H9 (cell line): ENCODE measurements around the gene LRRC27. TPM values are rescaled to one million over a fixed set of nuclear protein-coding genes. Genes with fewer than 3 reads are reported as not detected.

ENCODE experiments used
- DNase-seq: peaks from one replicate; pipeline ENCODE4 v3.0.0-alpha.2; 2017
- H2AFZ ChIP-seq: one replicate; pipeline ENCODE4 v1.6.1; 2013; ENCODE audit warnings: mild to moderate bottlenecking, low read length, control low read depth, moderate library complexity
- H2AK5ac ChIP-seq: 2 replicates; pipeline ENCODE4 v1.6.1; 2013; ENCODE audit warnings: low read length, control low read depth, mixed read lengths; ENCODE audit not compliant: insufficient read length
- H2BK120ac ChIP-seq: one replicate; pipeline ENCODE4 v1.6.1; 2013; ENCODE audit warnings: low read depth, mild to moderate bottlenecking, low read length, control low read depth, inconsistent platforms; ENCODE audit not compliant: poor library complexity, severe bottlenecking
- H2BK12ac ChIP-seq: 2 replicates; pipeline ENCODE4 v1.6.1; 2013; ENCODE audit warnings: low read length, control low read depth, mixed read lengths, low read depth; ENCODE audit not compliant: insufficient read length
- H2BK15ac ChIP-seq: 2 replicates; pipeline ENCODE4 v1.6.1; 2013; ENCODE audit warnings: low read depth, low read length, control low read depth
- H2BK20ac ChIP-seq: one replicate; pipeline ENCODE4 v1.6.1; 2013; ENCODE audit warnings: low read depth, mild to moderate bottlenecking, low read length, control low read depth, inconsistent platforms; ENCODE audit not compliant: poor library complexity, severe bottlenecking
- H2BK5ac ChIP-seq: 2 replicates; pipeline ENCODE4 v1.6.1; 2013; ENCODE audit warnings: low read length, control low read depth, mixed read lengths; ENCODE audit not compliant: insufficient read length
- H3K14ac ChIP-seq: 2 replicates; pipeline ENCODE4 v1.6.1; 2013; ENCODE audit warnings: low read length, control low read depth; ENCODE audit not compliant: insufficient read depth
- H3K18ac ChIP-seq: 2 replicates; pipeline ENCODE4 v1.6.1; 2013; ENCODE audit warnings: low read depth, mild to moderate bottlenecking, mixed read lengths, low read length, control low read depth; ENCODE audit not compliant: insufficient read length
- H3K23ac ChIP-seq: 2 replicates; pipeline ENCODE4 v1.6.1; 2013; ENCODE audit warnings: low read length, control low read depth, mixed read lengths, low read depth; ENCODE audit not compliant: insufficient read length
- H3K23me2 ChIP-seq: 2 replicates; pipeline ENCODE4 v1.6.1; 2013; ENCODE audit warnings: low read depth, mild to moderate bottlenecking, mixed read lengths, low read length, control low read depth; ENCODE audit not compliant: insufficient read length, poor library complexity, severe bottlenecking
- H3K27ac ChIP-seq: 2 replicates; pipeline ENCODE4 v1.5.1; 2013; ENCODE audit warnings: low read length, control low read depth, mixed read lengths, low read depth; ENCODE audit not compliant: insufficient read length
- H3K27me3 ChIP-seq: 2 replicates; pipeline ENCODE4 v1.6.1; 2013; ENCODE audit warnings: low read length, control low read depth, inconsistent platforms; ENCODE audit not compliant: insufficient read depth
- H3K4ac ChIP-seq: 2 replicates; pipeline ENCODE4 v1.6.1; 2013; ENCODE audit warnings: low read depth, mild to moderate bottlenecking, control low read depth, inconsistent platforms, low read length, moderate library complexity
- H3K4me1 ChIP-seq: 2 replicates; pipeline ENCODE4 v1.6.1; 2013; ENCODE audit warnings: low read length, control low read depth, inconsistent platforms; ENCODE audit not compliant: insufficient read depth
- H3K4me2 ChIP-seq: 2 replicates; pipeline ENCODE4 v1.6.1; 2013; ENCODE audit warnings: low read length, control low read depth, mixed read lengths; ENCODE audit not compliant: insufficient read length, insufficient read depth
- H3K56ac ChIP-seq: 2 replicates; pipeline ENCODE4 v1.6.1; 2013; ENCODE audit warnings: low read depth, mild to moderate bottlenecking, mixed read lengths, low read length, control low read depth; ENCODE audit not compliant: insufficient read length
- H3K79me1 ChIP-seq: 2 replicates; pipeline ENCODE4 v1.6.1; 2013; ENCODE audit warnings: low read depth, mild to moderate bottlenecking, moderate library complexity, low read length, control low read depth, inconsistent platforms; ENCODE audit not compliant: insufficient read depth, poor library complexity, severe bottlenecking
- H3K79me2 ChIP-seq: 2 replicates; pipeline ENCODE4 v1.6.1; 2013; ENCODE audit warnings: low read length, control low read depth, inconsistent platforms; ENCODE audit not compliant: insufficient read depth
- H3K9ac ChIP-seq: 2 replicates; pipeline ENCODE4 v1.6.1; 2013; ENCODE audit warnings: low read length, control low read depth, mixed read lengths; ENCODE audit not compliant: insufficient read length; ENCODE audit errors: extremely low read depth
- H3K9me3 ChIP-seq: one replicate; pipeline ENCODE4 v1.6.1; 2013; ENCODE audit warnings: low read depth, low read length, inconsistent platforms; ENCODE audit not compliant: control insufficient read depth
- H3T11ph ChIP-seq: one replicate; pipeline ENCODE4 v1.6.1; 2013; ENCODE audit warnings: mild to moderate bottlenecking, low read length, control low read depth, inconsistent platforms
- H4K20me1 ChIP-seq: one replicate; pipeline ENCODE4 v1.6.1; 2013; ENCODE audit not compliant: control insufficient read depth, insufficient read length, insufficient read depth
- H4K5ac ChIP-seq: 2 replicates; pipeline ENCODE4 v1.6.1; 2013; ENCODE audit warnings: low read depth, mild to moderate bottlenecking, mixed read lengths, low read length, control low read depth; ENCODE audit not compliant: insufficient read length
- H4K8ac ChIP-seq: replicated peaks from 2 replicates; pipeline ENCODE4 v1.6.1; 2013; ENCODE audit warnings: low read length, control low read depth, mixed read lengths, low read depth; ENCODE audit not compliant: insufficient read length
- H4K91ac ChIP-seq: 2 replicates; pipeline ENCODE4 v1.6.1; 2013; ENCODE audit warnings: low read depth, mild to moderate bottlenecking, moderate library complexity, mixed read lengths, low read length, control low read depth; ENCODE audit not compliant: insufficient read length
- H3K27ac Mint-ChIP-seq, 3 experiments: 2 replicates in 2 of 3; 3 replicates in 1 of 3; pipeline ENCODE4 v1.8.0; 2020 to 2021; ENCODE audit warnings: mixed read lengths in 3 of 3, mild to moderate bottlenecking in 1 of 3, moderate library complexity in 1 of 3
- H3K27me3 Mint-ChIP-seq: 2 replicates; pipeline ENCODE4 v1.8.0; 2021; ENCODE audit warnings: low read depth, mild to moderate bottlenecking, moderate library complexity, mixed read lengths
- H3K36me3 Mint-ChIP-seq, 3 experiments: 2 replicates in 2 of 3; 3 replicates in 1 of 3; pipeline ENCODE4 v1.8.0; 2020 to 2021; ENCODE audit warnings: low read depth in 3 of 3, mixed read lengths in 3 of 3; ENCODE audit not compliant: insufficient read depth in 1 of 3
- H3K4me1 Mint-ChIP-seq, 2 experiments: 2 replicates each; pipeline ENCODE4 v1.8.0; 2020; ENCODE audit warnings: mixed read lengths in 2 of 2
- H3K4me3 Mint-ChIP-seq, 2 experiments: 2 replicates in 1 of 2; 3 replicates in 1 of 2; pipeline ENCODE4 v1.8.0; 2020 to 2021; ENCODE audit warnings: mild to moderate bottlenecking in 2 of 2, mixed read lengths in 2 of 2, moderate library complexity in 1 of 2
- H3K9me3 Mint-ChIP-seq, 2 experiments: 2 replicates in 1 of 2; 3 replicates in 1 of 2; pipeline ENCODE4 v1.8.0; 2020; ENCODE audit warnings: mild to moderate bottlenecking in 2 of 2, mixed read lengths in 2 of 2, moderate library complexity in 1 of 2
- WGBS: extraction: QIAGEN DNeasy Blood & Tissue Kit; methylation state at CpG from one replicate; pipeline ENCODE4 v1.1.7; 2013; ENCODE audit warnings: missing lambda C conversion rate, low lambda C conversion rate, mixed read lengths; ENCODE audit not compliant: insufficient read length; ENCODE audit errors: extremely low coverage; 5-methylcytosine and 5-hydroxymethylcytosine counted together
- total RNA-seq: library from RNA; stranded (reverse); gene quantifications from 2 replicates; pipeline ENCODE4 v1.2.1, GENCODE V29; 2021
- TF ChIP-seq, protein P1 (sequence below): fragments of 200-600 bp; sonication (generic); conservative IDR thresholded peaks from 3 replicates; pipeline ENCODE4 v1.8.0; 2021; ENCODE audit warnings: antibody characterized with exemption, mild to moderate bottlenecking

LRRC27 gene
- total RNA-seq, 1 experiment from 2014 or later: 2.7 TPM

GRCh38 chr10:132427939-132428367 lies 96.0 kb downstream of the LRRC27 start:
- Histone ChIP-seq H3K4me1 (no peaks in the 10 kb centered on the region), H3K4me2 (no peak overlapping the region), H4K8ac (no peak overlapping the region), H2BK12ac (no peak overlapping the region), H3K4ac (no peak overlapping the region), H2AK5ac (no peak overlapping the region), H3T11ph (no peak overlapping the region), H3K79me1 (no peaks in the 10 kb centered on the region), H2BK5ac (no peak overlapping the region), H3K14ac (no peak overlapping the region), H2AFZ (no peak overlapping the region), H3K18ac (no peak overlapping the region), H3K23me2 (no peaks in the 10 kb centered on the region), H3K27ac (no peak overlapping the region), H3K56ac (no peak overlapping the region), H2BK20ac (no peak overlapping the region), H3K9ac (no peak overlapping the region), H3K27me3 (no peaks in the 10 kb centered on the region), H2BK120ac (no peak overlapping the region), H4K5ac (peak overlapping the region; percentile 22), H3K9me3 (no peaks in the 10 kb centered on the region), H4K20me1 (no peaks in the 10 kb centered on the region), H3K23ac (peak overlapping the region; percentile 18), H3K79me2 (no peaks in the 10 kb centered on the region), H2BK15ac (no peak overlapping the region), H4K91ac (no peak overlapping the region)
- Mint-ChIP-seq H3K4me1 (peaks cover 6 to 10% of the 10 kb centered on the region in 2 experiments), H3K4me3 (no peak overlapping the region), H3K27me3 (no peaks in the 10 kb centered on the region; the same call in 1 of the 2 replicates), H3K27ac (no peak overlapping the region), H3K9me3 (no peaks in the 10 kb centered on the region; a peak in 1 of 5 replicates), H3K36me3 (no peaks in the 10 kb centered on the region)
- no peak for DNase-seq
- 100% methylated on average over 1 of the region's 2 CpGs for WGBS
- TF ChIP-seq, protein P1, sequence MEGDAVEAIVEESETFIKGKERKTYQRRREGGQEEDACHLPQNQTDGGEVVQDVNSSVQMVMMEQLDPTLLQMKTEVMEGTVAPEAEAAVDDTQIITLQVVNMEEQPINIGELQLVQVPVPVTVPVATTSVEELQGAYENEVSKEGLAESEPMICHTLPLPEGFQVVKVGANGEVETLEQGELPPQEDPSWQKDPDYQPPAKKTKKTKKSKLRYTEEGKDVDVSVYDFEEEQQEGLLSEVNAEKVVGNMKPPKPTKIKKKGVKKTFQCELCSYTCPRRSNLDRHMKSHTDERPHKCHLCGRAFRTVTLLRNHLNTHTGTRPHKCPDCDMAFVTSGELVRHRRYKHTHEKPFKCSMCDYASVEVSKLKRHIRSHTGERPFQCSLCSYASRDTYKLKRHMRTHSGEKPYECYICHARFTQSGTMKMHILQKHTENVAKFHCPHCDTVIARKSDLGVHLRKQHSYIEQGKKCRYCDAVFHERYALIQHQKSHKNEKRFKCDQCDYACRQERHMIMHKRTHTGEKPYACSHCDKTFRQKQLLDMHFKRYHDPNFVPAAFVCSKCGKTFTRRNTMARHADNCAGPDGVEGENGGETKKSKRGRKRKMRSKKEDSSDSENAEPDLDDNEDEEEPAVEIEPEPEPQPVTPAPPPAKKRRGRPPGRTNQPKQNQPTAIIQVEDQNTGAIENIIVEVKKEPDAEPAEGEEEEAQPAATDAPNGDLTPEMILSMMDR: no peak
